NCI-H2107 treated with DMSO at 0.1 percent for 48 hours (cell line): ENCODE results near the gene ANKMY2.
"Not testable (repeated sequence)": the region's sequence is repeated elsewhere in the genome, so short reads cannot be mapped to it uniquely, and the experiment has no call there.

Experiments
- DNase-seq: peaks from one replicate; lab custom pipeline; 2025; ENCODE audit not compliant: unreplicated experiment; lab: John Stamatoyannopoulos, UW

Gene ANKMY2

DNA sequence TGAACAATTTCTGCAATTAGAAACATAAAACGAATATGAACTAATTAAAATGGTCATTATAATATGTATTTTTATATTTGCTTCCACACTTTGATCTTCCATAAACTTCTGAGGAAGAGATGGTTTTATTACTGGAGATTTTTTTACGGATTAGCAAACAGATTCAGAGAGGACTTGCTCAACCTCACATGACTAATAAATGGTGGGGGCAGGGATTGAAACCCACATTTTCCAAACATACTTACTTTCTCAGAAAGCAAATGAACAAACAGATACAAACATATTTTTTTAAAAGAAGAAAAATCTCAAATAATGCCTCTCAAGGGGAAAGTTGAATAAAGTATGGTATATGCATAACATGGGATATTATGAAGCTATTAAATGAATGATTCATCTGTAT, 18.3 kb downstream of the ANKMY2 start:
- no peak for DNase-seq

DNA sequence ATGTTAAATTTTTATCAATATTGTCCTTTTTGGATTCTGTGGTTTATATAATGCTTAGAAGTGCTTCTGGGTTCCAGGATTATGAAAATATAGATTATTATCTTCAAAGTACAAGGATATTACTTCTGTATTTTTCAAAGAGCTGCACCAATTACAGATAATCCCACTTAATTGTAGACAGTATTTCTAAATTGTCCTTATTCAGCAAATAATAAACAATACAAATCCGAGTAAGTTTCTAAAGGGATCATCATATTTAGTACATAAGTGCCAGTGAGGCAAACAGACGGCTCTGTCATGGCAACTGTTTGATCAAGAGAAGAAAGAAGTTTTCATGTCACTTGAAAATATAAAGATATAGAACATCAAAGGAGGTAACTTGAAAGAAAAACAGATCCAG, 19.2 kb downstream of the ANKMY2 start:
- DNase-seq: no peak

DNA sequence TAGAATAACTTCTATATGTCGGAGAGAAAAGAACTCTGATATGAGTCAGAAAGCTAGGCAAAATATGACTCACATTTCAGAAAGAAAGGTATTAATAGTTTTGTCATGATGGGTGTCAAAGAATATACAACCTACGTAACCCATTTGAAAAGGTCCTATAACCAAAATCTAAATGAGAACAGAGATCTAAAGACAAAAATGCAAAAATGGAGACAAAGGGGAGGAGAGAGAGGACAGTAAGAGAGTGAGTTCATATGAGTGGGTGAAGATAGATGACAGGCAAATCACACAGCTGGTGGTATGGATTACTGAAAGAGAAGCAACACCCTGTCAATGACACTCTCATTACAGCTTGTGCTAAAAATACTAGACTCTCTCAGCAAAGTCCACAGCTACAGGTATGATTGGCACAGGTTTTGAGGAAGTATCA, 25.6 kb downstream of the ANKMY2 start:
- DNase-seq: no peak

DNA sequence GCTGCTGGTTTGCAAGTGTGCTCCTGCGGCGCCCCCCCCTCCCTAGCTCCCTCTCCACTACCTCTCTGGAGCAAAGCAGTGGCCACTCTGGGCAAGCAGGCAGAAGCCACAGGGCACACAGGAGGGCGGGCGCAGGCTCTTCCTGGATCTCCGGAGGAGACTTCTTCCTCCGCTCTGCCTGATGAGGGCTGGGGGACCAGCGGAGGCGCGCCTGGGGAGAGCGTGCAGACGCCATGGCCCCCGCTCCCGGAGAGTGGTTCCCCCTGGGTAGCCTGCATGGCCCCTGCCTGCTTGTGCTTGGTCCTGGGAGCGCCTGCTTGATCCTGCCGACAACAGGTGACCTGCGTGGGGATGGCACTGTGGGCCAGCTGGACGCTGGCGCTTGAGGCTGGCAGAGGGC, 29.0 kb downstream of the ANKMY2 start:
- no peak for DNase-seq

DNA sequence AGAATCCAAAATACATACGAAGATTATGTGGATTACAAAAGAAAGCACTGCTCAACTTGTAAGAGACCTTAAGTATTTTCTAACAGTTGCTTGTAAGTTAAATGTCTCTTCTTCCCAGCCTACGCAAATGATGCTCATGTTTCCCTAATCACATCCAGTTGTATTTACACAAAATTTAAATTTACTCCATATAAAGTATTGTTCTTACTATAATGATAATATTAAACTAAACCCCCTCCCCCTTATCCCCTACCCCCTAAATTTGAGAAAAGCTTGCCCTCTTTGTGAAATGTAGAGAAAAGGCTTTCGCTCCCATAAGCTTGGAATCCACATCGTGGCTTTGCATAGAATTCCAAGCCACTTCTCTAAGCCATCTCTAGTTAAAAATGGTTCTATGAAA, 29.4 kb downstream of the ANKMY2 start:
- no peak for DNase-seq

DNA sequence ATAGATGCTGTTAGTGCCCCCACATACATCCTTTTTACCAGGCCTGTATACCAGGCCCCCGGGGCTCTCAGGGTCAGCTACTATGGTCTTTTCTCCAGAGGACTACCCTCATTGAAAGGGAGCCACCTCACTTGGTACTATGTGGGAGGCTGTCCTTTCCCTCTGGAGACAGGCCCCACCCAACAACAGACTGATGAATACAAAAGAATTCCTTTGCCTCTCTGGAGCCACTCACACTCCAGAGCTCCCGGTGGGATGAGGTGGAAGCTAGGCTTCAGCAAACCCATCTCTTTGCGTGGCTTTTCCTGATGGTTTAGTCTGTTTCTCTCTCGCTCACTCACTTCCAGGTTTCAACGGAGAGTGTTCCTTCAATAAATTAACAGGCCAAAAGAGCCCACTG, 30.3 kb downstream of the ANKMY2 start:
- DNase-seq: no peak

DNA sequence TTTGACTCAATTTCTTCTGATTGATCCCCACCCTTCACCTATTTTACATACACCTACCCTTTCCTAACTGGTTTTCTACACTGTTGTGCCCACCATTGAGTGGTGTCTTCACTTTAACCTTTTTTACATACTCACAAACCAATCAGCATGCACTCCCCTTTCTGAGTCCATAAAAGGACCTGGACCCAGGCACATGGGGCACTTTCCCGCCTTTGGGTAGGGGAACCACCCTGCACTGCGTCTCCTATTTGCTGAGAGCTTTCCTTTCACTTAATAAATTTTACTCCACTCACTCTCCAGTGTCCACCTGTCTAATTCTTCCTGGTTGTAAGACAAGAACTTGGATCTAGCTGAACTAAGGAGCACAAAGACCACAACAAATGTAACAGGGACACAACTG, 33.8 kb downstream of the ANKMY2 start:
- no peak for DNase-seq

DNA sequence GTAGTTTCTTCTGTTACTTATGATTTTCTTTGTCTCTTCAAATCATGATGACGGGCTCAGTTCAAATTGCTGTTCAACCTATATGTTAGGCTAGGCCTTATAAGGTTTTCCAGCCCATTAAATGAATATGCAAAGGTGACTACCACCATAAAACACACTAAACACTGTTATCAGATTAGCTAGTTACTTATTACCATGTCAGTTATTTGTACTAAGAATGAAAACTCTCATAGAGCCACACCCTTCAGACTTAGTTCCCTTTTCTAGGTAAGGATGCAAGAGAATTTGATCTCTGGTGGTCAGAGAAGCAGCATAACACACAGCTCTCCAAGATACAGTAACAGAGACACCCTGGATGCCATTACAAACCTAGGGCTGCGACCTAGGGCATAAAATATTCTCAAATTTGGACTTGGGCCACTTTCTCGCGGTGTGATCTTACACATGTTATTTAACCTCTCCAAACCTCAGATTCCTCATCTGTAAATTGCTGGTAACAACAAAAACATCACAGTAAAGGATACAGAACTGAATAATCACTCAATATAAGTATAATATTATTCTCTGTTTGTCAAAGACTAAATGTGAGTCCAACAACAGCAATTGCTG, 35.6 kb downstream of the ANKMY2 start:
- no peak for DNase-seq

DNA sequence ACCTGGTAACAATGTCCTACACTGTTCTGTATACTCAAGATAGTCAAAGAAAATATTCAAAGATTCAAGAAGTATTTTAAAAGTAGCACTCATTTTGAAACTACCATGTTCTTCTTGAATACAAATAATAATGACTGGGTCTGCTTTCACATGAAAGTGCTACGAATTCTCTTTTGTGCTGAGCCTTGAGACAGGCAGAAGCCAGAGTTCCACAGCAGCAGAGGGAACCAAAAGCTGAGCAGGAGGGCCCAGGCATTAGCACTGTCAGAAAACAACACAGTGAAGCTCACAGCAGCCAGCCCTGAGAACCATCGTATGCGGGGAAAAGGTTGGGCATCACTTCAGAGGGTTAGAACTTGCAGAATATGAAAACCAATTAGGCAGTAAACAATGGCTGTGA, 38.9 kb downstream of the ANKMY2 start:
- no peak for DNase-seq

DNA sequence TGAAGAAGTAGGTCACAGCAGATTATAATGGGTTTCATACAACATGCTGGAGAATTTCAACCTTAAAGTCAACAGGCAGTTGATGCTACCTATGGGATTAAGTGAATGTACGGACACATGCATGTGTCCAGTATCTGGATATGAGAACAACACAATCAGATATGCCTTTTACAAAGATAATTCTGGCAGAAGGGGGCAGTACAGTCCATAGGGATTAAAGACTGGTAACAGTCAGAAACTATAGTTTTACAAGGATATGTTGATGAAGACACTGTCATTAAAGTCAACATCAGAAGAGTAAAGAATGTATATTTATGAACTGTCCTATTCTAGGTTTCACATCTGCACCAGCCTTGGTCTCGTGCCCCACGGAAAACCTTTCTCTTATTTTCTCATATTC, 41.5 kb downstream of the ANKMY2 start:
- no peak for DNase-seq

DNA sequence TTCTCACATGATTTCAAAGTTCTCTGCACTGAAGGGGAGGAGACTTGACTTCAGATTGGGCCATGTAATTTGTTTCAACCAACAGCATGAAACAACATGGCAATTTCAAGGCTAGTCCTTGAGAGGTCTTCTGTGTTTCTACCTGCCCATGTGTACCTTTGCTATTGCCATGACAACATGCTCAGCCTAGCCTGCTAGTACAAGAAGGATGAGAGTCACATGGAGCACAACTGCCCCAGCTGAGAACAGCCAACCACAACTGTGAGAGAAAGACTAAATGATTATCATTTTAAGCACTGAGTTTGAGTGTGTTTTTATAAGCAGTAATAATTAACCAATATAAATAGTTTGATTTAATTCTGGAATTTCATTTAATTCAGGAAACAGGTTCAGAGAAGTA, 41.9 kb downstream of the ANKMY2 start:
- no peak for DNase-seq

DNA sequence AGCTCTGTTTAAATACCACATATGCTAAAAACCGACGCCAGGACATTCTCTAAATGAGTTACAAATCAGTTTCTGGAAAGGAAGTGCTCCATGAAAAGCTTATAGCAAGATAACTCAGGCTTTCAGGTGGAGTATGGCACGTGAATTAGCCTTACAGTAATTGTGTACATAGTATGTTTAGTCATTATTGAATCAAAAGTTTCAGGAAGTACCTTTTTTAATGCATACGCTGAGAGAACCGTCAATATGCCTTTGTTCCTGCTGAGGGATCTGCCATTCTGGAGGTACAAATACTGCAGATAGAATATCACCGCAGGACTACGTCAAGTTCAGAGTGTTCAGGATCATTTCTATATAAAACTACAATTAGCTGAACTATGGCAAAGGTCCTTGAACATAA, 45.7 kb downstream of the ANKMY2 start:
- DNase-seq: peak; percentile 21

DNA sequence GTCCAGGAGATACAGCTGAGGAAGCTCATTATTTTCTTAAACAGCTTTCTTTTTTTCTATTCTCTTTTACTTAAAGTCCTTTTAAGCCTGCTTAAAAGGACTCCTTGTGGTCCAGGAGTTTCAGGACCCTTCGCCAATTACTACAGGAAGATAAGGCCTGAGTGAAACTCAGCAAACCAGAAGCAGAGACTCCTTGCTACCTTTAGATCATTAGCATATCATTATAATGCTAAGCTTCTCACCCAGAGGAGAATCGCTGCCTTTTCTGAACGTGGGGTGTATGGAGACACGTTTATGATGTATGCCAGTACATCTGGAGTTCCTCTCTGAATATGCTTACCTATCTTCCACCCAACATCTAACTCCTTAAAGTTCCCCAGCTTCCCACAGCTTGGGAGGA, 47.5 kb downstream of the ANKMY2 start:
- no peak for DNase-seq

DNA sequence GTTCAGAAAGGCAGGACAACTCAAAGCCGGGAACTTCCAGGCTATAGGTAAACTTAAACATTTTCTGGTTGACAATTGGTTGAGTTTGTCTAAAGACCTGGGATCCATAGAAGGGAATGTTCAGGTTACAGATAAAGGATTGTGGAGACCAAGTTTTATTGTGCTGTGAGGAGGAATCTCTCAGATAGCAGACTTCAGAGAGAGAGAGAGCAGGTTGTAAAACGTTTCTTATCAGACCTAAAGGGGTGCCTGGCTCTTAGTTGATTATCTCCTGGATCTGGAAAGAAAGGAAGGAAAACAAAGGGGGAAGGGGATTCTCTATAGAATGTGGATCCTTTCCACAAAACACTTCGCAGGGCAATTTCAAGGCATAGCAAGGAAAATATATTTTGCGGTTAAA, 50.0 kb downstream of the ANKMY2 start:
- DNase-seq: not testable (repeated sequence)

DNA sequence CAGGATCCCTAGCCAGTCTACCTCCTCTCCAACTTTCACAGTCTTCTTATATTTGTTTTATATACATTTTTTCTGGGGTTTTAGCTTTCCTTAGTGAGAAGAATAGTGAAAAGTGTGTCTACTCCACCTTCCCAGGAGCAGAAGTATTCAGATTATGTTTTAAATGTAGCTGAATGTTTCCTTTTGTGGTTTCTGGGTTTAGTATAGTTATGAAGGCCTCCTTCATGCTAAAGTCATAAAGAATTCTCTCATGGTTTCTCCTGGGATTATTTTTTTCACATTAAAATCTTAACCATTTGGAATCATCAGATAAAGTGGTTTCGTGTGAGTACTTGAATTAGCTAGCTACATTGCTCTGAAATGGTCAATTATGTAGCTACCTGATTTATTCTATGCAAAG, 50.9 kb downstream of the ANKMY2 start:
- no peak for DNase-seq

DNA sequence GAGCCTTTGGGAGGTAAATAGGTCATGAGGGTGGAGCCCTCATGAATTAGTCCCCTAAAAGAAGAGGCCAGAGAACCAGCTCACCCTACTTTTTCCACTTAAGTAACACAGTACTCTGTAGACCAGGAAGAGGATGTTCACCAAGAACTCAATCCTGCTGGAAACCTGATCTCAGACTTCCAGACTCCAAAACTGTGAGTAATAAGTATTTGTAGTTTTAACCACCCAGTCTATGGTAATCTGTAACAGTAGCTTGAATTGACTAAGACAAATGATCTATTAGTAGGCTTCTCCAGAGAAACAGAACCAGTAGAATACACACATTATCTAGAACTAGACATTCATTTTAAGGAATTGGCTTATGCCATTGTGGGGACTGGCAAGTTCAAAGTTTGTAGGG, 51.5 kb downstream of the ANKMY2 start:
- DNase-seq: no peak

DNA sequence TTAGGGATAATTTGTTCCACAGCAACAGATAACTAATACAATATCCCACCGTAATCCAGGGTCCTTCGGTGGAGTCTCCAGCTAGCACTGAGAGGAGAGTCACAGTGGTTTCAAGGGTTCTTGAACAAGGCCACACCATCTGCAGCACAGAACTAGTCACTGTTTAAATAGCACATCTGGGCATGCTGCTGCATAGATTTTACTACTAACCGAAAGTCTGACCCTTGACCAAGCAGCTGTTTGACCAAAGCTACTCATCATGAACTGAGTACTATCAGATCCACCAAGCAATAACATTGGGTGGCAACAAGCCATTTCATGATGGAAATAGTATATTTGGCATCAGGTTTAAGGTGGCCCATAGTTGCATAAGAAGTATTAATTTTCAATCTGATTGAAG, 53.2 kb downstream of the ANKMY2 start:
- DNase-seq: no peak

DNA sequence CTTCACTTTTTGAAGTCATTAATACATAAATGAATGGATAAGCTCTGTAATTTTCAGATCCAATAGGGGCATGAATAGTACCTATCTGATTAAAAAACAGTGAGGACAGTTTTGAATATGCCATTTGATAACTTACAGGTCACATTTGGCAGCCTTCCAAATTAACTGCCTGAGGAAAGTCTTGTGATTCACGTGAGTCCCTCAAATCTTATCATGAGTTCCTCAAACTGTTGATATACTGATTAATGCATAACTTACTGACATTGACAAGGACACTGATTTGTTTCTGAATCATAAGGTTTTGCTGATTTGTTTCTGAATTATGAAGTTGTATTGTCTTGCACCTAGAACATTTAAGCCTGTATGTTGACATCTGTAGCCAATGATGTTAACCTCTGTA, 55.1 kb downstream of the ANKMY2 start:
- DNase-seq: no peak

DNA sequence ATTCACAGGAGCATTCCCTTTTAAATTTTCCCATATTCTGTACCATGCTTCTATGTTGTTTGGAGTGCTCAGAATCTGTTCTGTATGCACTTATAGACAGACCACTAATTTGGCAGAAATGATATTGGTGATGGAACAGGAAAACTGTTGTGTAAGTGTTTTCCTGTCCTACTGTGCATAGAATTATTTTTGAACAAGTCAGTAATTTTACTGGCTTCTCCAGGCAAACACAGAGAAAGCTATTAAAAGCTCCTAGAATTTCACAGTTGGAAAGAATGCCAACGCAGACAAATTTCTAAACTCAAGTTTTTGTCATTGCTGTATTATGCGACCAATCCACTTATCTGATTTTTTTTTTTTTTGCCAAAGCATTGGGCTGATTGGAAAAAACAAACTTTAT, 55.7 kb downstream of the ANKMY2 start:
- no peak for DNase-seq

DNA sequence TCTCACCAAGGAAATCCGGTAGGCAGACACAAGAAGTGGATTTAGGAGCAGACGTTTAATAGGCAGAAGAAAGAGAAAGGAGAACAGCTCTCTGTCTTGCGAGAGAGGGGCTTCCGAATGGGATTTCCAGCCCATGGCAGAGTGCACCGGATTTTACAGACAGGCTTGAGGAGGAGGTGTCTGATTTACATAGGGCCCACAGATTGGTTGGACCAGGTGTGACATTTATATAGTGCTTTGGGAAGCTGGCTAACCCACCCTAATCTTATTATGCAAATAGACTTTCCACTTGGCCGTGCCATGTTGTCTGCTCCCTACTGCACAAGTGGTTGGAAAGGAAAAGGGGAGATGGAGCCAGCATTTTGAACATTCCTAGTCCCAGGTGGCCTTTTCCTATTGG, 57.8 kb downstream of the ANKMY2 start:
- no peak for DNase-seq

DNA sequence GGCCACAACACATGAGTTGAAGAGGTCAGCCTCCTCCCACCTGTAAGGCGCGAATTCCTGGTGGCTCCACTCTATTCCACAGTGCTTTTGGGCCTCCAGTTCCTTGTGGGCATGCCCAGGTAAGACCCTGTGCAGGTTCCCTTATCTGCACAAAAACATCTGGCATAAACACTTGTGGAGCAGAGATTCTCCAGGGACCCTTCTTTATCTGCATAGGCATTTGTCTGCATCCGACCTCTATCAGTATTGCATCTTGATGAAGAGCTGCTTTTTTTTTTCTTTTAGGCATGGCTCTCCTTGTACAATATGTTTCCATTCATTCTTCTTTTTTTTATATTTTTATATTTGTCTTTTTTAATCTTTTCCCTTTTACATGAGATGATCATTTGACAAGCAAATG, 58.4 kb downstream of the ANKMY2 start:
- DNase-seq: no peak

DNA sequence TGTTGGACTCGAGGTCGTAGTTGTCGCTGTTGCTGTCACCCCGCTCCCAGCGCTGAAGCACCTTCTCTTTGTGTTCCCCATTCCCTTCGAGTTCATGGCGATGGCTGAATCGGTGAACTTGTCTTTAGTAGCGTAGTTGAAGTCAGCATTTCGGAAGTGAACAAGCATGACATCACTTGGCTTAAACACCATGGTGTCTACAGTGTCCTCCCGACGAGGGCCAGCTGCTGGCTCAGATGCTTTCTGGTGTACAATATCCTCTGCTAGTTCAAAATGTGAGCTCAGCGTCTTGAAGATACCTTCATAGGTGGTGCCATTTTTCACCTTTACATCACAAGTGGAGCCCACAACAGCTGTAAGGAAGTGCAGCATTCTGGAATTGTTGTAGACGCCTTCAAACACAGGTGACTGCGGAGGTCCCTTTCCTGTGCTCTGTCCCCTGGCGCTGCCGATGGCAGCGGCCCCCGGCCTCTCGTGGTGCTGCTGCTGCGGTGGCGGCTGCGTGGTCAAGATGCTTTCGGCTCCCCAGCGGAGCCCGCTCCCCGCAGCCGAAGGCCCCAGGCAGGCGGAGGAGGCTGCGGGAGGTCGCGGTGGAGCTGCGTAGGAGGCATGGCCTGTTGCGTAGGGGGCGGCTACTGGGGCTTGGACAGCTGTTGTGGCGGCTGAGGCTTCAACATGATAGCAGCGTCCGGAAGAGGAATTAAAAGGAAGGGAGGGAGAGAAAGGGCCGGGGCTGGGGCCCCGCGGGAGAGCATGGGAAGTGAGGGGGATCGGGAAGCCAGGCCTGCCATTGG, 59.3 kb downstream of the ANKMY2 start:
- DNase-seq: no peak

DNA sequence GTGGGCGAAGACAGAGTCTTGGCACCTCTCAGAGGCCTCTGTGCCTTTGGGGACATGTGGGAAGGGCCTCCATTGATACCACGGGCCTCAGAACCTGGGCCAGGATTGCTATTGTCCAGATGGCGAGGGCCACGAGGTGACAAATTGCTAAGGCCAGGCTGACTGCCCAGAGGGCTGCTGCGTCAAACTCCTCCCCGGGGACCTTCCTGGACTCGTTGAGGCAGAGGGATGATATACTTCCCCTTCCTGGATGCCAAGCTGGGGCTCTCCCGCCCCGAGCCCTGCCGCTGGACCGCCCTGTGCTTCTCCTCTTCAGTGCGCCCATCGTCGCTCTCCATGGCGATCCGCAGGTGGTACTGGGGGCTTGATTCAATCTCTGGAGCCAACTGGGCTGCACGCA, 60.0 kb downstream of the ANKMY2 start:
- no peak for DNase-seq
